HL-60 (cell line): Measurements from ENCODE around the gene HYPK.

Experiments used
- DNase-seq, 2 experiments: peaks; one replicate each; pipeline ENCODE4 v3.0.0-alpha.2; 2010 to 2020; ENCODE audit warnings: low read depth in 1 of 2, low spot score in 1 of 2
- H3K27ac ChIP-seq: fragments of 250-450 bp; sonication (Bioruptor Pico); replicated peaks from 2 replicates; pipeline ENCODE4 v1.5.1; 2020; ENCODE audit warnings: mild to moderate bottlenecking, moderate library complexity
- H3K27me3 ChIP-seq: fragments of 250-450 bp; sonication (Bioruptor Pico); 2 replicates; pipeline ENCODE4 v1.5.1; 2021; ENCODE audit warnings: mild to moderate bottlenecking, moderate library complexity; ENCODE audit not compliant: insufficient read depth, poor library complexity, severe bottlenecking
- H3K4me3 ChIP-seq: replicated peaks from 2 replicates; pipeline ENCODE4 v1.5.1; 2011; ENCODE audit warnings: mild to moderate bottlenecking, control low read depth, low read length; ENCODE audit not compliant: insufficient read depth
- GABPA ChIP-seq: IDR thresholded peaks from 2 replicates; pipeline ENCODE4 v1.6.1; 2012; ENCODE audit warnings: low read depth
- POLR2AphosphoS5 ChIP-seq: IDR thresholded peaks from 2 replicates; pipeline ENCODE4 v1.6.1; 2012; ENCODE audit warnings: low read depth
- REST ChIP-seq: IDR thresholded peaks from 2 replicates; pipeline ENCODE4 v1.6.1; 2012; ENCODE audit warnings: low read depth; ENCODE audit not compliant: insufficient replicate concordance
- SPI1 ChIP-seq: IDR thresholded peaks from 2 replicates; pipeline ENCODE4 v1.6.1; 2012; ENCODE audit warnings: low read depth, mild to moderate bottlenecking, borderline replicate concordance
- TF ChIP-seq, protein P1 (sequence below): IDR thresholded peaks from one replicate; pipeline ENCODE4 v1.5.1; 2011; ENCODE audit warnings: low read length, control low read depth, inconsistent platforms; ENCODE audit not compliant: insufficient read depth

The HYPK gene

GRCh38 chr15:43772624-43773023, 27.8 kb upstream of the HYPK start:
- DNase-seq: no peak
- H3K27me3 ChIP-seq: no peaks in the 10 kb centered on the region
- H3K27ac ChIP-seq: no peak overlapping the region
- TF ChIP-seq, protein P1, sequence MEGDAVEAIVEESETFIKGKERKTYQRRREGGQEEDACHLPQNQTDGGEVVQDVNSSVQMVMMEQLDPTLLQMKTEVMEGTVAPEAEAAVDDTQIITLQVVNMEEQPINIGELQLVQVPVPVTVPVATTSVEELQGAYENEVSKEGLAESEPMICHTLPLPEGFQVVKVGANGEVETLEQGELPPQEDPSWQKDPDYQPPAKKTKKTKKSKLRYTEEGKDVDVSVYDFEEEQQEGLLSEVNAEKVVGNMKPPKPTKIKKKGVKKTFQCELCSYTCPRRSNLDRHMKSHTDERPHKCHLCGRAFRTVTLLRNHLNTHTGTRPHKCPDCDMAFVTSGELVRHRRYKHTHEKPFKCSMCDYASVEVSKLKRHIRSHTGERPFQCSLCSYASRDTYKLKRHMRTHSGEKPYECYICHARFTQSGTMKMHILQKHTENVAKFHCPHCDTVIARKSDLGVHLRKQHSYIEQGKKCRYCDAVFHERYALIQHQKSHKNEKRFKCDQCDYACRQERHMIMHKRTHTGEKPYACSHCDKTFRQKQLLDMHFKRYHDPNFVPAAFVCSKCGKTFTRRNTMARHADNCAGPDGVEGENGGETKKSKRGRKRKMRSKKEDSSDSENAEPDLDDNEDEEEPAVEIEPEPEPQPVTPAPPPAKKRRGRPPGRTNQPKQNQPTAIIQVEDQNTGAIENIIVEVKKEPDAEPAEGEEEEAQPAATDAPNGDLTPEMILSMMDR: no peak
- no peak for TF ChIP-seq REST
- H3K4me3 ChIP-seq: no peak overlapping the region

GRCh38 chr15:43774062-43774461, 26.3 kb upstream of the HYPK start:
- TF ChIP-seq SPI1 (no peak), REST (no peak)
- Histone ChIP-seq H3K27me3 (no peaks in the 10 kb centered on the region), H3K4me3 (no peak overlapping the region), H3K27ac (no peak overlapping the region)
- no peak for DNase-seq

DNA sequence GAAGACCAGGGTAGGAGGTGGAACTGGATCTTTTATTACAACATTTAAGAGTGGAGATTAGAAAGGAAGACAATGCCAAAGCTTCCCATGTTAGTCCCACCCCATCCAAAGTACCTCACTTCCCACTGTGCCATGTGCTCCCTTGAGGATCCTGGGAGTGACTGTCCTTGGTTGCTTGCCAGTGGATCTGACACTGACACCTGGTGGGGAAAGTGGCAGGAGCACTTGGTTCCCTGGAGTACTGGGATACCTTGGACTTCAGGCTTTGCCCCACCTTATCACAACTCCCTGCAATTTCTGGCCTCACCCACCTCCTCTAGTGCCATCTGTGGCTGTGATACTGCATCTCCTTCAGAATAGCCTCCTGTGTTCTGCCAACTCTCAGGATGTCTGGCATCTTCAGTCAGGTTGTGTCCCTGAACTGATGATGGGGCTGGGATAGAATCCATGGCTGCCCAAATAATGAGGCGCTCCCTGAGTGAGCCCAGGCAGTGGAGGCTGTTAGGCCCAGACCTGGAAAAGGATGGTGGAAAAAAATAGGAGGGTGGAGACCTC, 24.9 kb upstream of the HYPK start:
- no peak for DNase-seq
- no peak overlapping the region for H3K4me3 ChIP-seq
- no peak for TF ChIP-seq POLR2AphosphoS5
- TF ChIP-seq, protein P1: no peak
- no peak for TF ChIP-seq REST
- TF ChIP-seq SPI1: no peak
- no peak for TF ChIP-seq GABPA

More for the DNA sequence above, 24.9 kb upstream of the HYPK start:
- Histone ChIP-seq H3K27ac (no peak overlapping the region), H3K27me3 (no peaks in the 10 kb centered on the region)
